Stimulated activated CD8-positive, alpha-beta memory T cell treated with anti-CD3 and anti-CD28 coated beads, Interleukin-7, amount 100 ng/mL, for 24 hours (primary cell): ENCODE measurements around the gene OVOL2.

Experiments
- DNase-seq: peaks from one replicate; pipeline ENCODE4 v3.0.0-alpha.2; 2020; ENCODE audit warnings: low read depth

Gene OVOL2

GRCh38 chr20:17985388-17986018 lies 72.2 kb downstream of the OVOL2 start:
- DNase-seq: no peak

DNA sequence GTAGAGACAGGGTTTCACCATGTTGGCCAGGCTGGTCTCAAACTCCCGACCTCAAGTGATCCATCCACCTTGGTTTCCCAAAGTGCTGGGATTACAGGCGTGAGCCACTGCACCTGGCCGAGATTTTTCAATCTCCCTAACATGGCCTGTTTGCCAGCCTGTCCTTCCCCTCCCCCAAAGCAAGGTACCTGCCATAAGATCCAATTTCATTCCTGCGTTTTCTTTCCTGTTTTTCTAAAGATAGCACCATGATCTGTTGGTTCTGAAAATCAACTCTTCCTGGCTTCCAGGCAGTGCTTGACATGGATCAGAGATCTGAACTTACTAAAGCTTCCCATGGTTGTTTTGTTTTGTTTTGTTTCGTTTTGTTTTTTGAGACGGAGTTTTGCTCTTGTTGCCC lies 81.4 kb downstream of the OVOL2 start:
- no peak for DNase-seq
